IMR-90 (cell line): ENCODE data around the gene SAPCD1. TPM values are rescaled to one million over a fixed set of nuclear protein-coding genes. Genes with fewer than 3 reads are reported as not detected.
A peak's percentile ranks its signal among the peaks of the same experiment; 100 is the strongest.

Experiments used
- ATAC-seq: fragments of 200-7000 bp; cut with Tn5 transposase; 2 replicates; pipeline ENCODE4 v1.9.1; 2020; ENCODE audit warnings: low read depth, mild to moderate bottlenecking, moderate library complexity
- BruUV-seq: library from RNA; stranded (reverse); fragments of 400-500 nt; replicated peaks from 2 replicates; lab custom pipeline; 2021; lab: Mats Ljungman, UMichigan
- CTCF ChIA-PET: fragments of 300-600 bp; formaldehyde crosslinking; extraction: SDS; loops from one replicate; lab custom pipeline; 2021; ENCODE audit warnings: antibody characterized with exemption; lab: Yijun Ruan, JAX
- POLR2A ChIA-PET: fragments of 300-600 bp; sonication (Branson Sonifier 250); formaldehyde crosslinking; loops from one replicate; lab custom pipeline; 2022; ENCODE audit warnings: antibody characterized with exemption; ENCODE audit not compliant: unreplicated experiment; lab: Charles Lee
- DNase-seq: peaks from one replicate; pipeline ENCODE4 v3.0.0; 2013
- H2AFZ ChIP-seq: replicated peaks from 2 replicates; pipeline ENCODE3; 2013; ENCODE audit warnings: low read length, mild to moderate bottlenecking; ENCODE audit not compliant: poor library complexity
- H2AK5ac ChIP-seq: 2 replicates; pipeline ENCODE4 v1.6.1; 2013; ENCODE audit warnings: low read depth, low read length, inconsistent platforms
- H2AK9ac ChIP-seq: replicated peaks from 2 replicates; pipeline ENCODE3; 2013; ENCODE audit warnings: mild to moderate bottlenecking, low read depth, low read length, moderate library complexity; ENCODE audit not compliant: poor library complexity
- H2BK120ac ChIP-seq: 2 replicates; pipeline ENCODE4 v1.6.1; 2013; ENCODE audit warnings: low read depth, low read length, inconsistent platforms
- H2BK15ac ChIP-seq: 3 replicates; pipeline ENCODE4 v1.6.1; 2013; ENCODE audit warnings: low read depth, low read length, inconsistent platforms
- H2BK20ac ChIP-seq: 2 replicates; pipeline ENCODE4 v1.6.1; 2013; ENCODE audit warnings: low read depth, mild to moderate bottlenecking, inconsistent platforms, low read length, moderate library complexity
- H2BK5ac ChIP-seq: 2 replicates; pipeline ENCODE4 v1.6.1; 2013; ENCODE audit warnings: mild to moderate bottlenecking, low read depth, low read length, inconsistent platforms; ENCODE audit not compliant: poor library complexity, severe bottlenecking
- H3K14ac ChIP-seq: replicated peaks from 2 replicates; pipeline ENCODE4 v1.6.1; 2013; ENCODE audit warnings: low read depth, low read length, inconsistent platforms
- H3K18ac ChIP-seq: 2 replicates; pipeline ENCODE4 v1.6.1; 2013; ENCODE audit warnings: low read depth, low read length, control low read depth
- H3K23ac ChIP-seq: 2 replicates; pipeline ENCODE4 v1.6.1; 2013; ENCODE audit warnings: low read depth, low read length, inconsistent platforms
- H3K27ac ChIP-seq: 2 replicates; pipeline ENCODE4 v1.5.1; 2013; ENCODE audit warnings: mild to moderate bottlenecking, control low read depth, low read length; ENCODE audit not compliant: insufficient read depth
- H3K27me3 ChIP-seq: 2 replicates; pipeline ENCODE4 v1.6.1; 2013; ENCODE audit warnings: low read length; ENCODE audit not compliant: control insufficient read depth, insufficient read depth
- H3K36me3 ChIP-seq: 2 replicates; pipeline ENCODE4 v1.6.1; 2013; ENCODE audit warnings: low read length, mixed read lengths; ENCODE audit not compliant: control insufficient read depth, insufficient read depth
- H3K4ac ChIP-seq: 2 replicates; pipeline ENCODE4 v1.6.1; 2013; ENCODE audit warnings: low read depth, low read length, inconsistent platforms
- H3K4me1 ChIP-seq: 2 replicates; pipeline ENCODE4 v1.6.1; 2013; ENCODE audit warnings: low read length, mixed read lengths; ENCODE audit not compliant: control insufficient read depth, insufficient read depth
- H3K4me2 ChIP-seq: 2 replicates; pipeline ENCODE4 v1.6.1; 2013; ENCODE audit warnings: low read depth, mild to moderate bottlenecking, control low read depth, low read length, moderate library complexity
- H3K4me3 ChIP-seq: 2 replicates; pipeline ENCODE4 v1.5.1; 2013; ENCODE audit warnings: low read depth, mild to moderate bottlenecking, control low read depth, low read length, moderate library complexity; ENCODE audit not compliant: insufficient read depth
- H3K56ac ChIP-seq: 2 replicates; pipeline ENCODE4 v1.6.1; 2013; ENCODE audit warnings: low read length, inconsistent platforms; ENCODE audit not compliant: insufficient read depth; ENCODE audit errors: extremely low read depth
- H3K79me1 ChIP-seq, 2 experiments: 2 replicates each; pipeline ENCODE4 v1.6.1; 2013; ENCODE audit warnings: low read length in 2 of 2, inconsistent platforms in 1 of 2, low read depth in 1 of 2
- H3K9ac ChIP-seq: 2 replicates; pipeline ENCODE4 v1.6.1; 2013; ENCODE audit warnings: low read depth, low read length, control low read depth
- H3K9me1 ChIP-seq: 2 replicates; pipeline ENCODE4 v1.6.1; 2013; ENCODE audit warnings: low read length, inconsistent platforms; ENCODE audit not compliant: insufficient read depth
- H3K9me3 ChIP-seq: 2 replicates; pipeline ENCODE4 v1.6.1; 2013; ENCODE audit warnings: low read length; ENCODE audit not compliant: control insufficient read depth, insufficient read depth
- H4K20me1 ChIP-seq: 2 replicates; pipeline ENCODE4 v1.6.1; 2013; ENCODE audit warnings: low read length, inconsistent platforms; ENCODE audit not compliant: insufficient read depth
- H4K5ac ChIP-seq: 2 replicates; pipeline ENCODE4 v1.6.1; 2013; ENCODE audit warnings: mild to moderate bottlenecking, low read depth, low read length, control low read depth
- H4K8ac ChIP-seq, 2 experiments: 2 replicates each; pipeline ENCODE4 v1.6.1; 2013; ENCODE audit warnings: low read depth in 2 of 2, low read length in 2 of 2, control low read depth in 1 of 2, inconsistent platforms in 1 of 2
- H4K91ac ChIP-seq: 2 replicates; pipeline ENCODE4 v1.6.1; 2013; ENCODE audit warnings: low read depth, low read length, inconsistent platforms; ENCODE audit not compliant: insufficient read depth
- CEBPB ChIP-seq: IDR thresholded peaks from 2 replicates; pipeline ENCODE4 v1.6.1; 2012; ENCODE audit warnings: low read depth, low read length, improper control_type of control experiment
- CHD1 ChIP-seq: IDR thresholded peaks from 2 replicates; pipeline ENCODE4 v1.6.1; 2012; ENCODE audit warnings: low read depth, low read length, improper control_type of control experiment
- CTCF ChIP-seq: conservative IDR thresholded peaks from 2 replicates; pipeline ENCODE4 v1.5.1; 2012; ENCODE audit warnings: mild to moderate bottlenecking, low read depth, low read length, improper control_type of control experiment
- FOS ChIP-seq: fragments of 150-350 bp; IDR thresholded peaks from 2 replicates; pipeline ENCODE4 v1.6.1; 2016; ENCODE audit warnings: low read depth, low read length
- MXI1 ChIP-seq: IDR thresholded peaks from 2 replicates; pipeline ENCODE4 v1.6.1; 2012; ENCODE audit warnings: low read depth, mild to moderate bottlenecking, low read length, moderate library complexity, borderline replicate concordance
- NFE2L2 ChIP-seq: fragments of 150-350 bp; IDR thresholded peaks from 2 replicates; pipeline ENCODE4 v1.6.1; 2016; ENCODE audit warnings: low read depth, mild to moderate bottlenecking, low read length
- RAD21 ChIP-seq: IDR thresholded peaks from 2 replicates; pipeline ENCODE4 v1.6.1; 2012; ENCODE audit warnings: low read length, improper control_type of control experiment
- RFX5 ChIP-seq: IDR thresholded peaks from 2 replicates; pipeline ENCODE4 v1.8.0; 2012; ENCODE audit warnings: low read depth, mild to moderate bottlenecking, low read length, moderate library complexity
- SMC3 ChIP-seq: fragments of 150-350 bp; IDR thresholded peaks from 2 replicates; pipeline ENCODE4 v1.6.1; 2016; ENCODE audit warnings: low read depth, mild to moderate bottlenecking, antibody characterized with exemption, low read length, moderate library complexity
- WGBS, 2 experiments: methylation state at CpG; one replicate each; pipeline versions ENCODE4 v1.1.5 to v1.1.7; 2013; ENCODE audit warnings: missing lambda C conversion rate in 2 of 2; ENCODE audit not compliant: insufficient read length in 1 of 2; ENCODE audit errors: extremely low coverage in 2 of 2; 5-methylcytosine and 5-hydroxymethylcytosine counted together
- dilution Hi-C: fragments of 300-500 bp; cut with HindIII; formaldehyde crosslinking; loops from one replicate; pipeline ENCODE4 v1.14.3; 2018; ENCODE audit warnings: low sequenced_read_pairs; ENCODE audit not compliant: unreplicated experiment
- in situ Hi-C: fragments of 300-500 bp; cut with MboI; formaldehyde crosslinking; loops from 3 replicates; pipeline ENCODE4 v1.14.3; 2019; ENCODE audit warnings: low sequenced_read_pairs, inconsistent platforms, mixed read lengths
- intact Hi-C: fragments of 100-400 bp; cut with micrococcal nuclease; formaldehyde crosslinking; loops from 2 replicates; pipeline ENCODE4 v1.10.0; 2022
- polyA plus RNA-seq, 3 experiments: library from polyadenylated mRNA; depleted of rRNA; stranded (reverse); fragments of >200 nt; gene quantifications; 2 replicates each; pipeline ENCODE4 v1.2.3, GENCODE V29; 2012; ENCODE audit warnings: low replicate concordance in 1 of 3
- total RNA-seq: library from RNA; depleted of rRNA; stranded (reverse); fragments of >200 nt; gene quantifications from 2 replicates; pipeline ENCODE4 v1.2.3, GENCODE V29; 2012

Gene SAPCD1
- total and polyA plus RNA-seq, 2 of the 4 experiments (the other 2 are of a cell fraction) = 2.3 TPM; not detected in 1

DNA sequence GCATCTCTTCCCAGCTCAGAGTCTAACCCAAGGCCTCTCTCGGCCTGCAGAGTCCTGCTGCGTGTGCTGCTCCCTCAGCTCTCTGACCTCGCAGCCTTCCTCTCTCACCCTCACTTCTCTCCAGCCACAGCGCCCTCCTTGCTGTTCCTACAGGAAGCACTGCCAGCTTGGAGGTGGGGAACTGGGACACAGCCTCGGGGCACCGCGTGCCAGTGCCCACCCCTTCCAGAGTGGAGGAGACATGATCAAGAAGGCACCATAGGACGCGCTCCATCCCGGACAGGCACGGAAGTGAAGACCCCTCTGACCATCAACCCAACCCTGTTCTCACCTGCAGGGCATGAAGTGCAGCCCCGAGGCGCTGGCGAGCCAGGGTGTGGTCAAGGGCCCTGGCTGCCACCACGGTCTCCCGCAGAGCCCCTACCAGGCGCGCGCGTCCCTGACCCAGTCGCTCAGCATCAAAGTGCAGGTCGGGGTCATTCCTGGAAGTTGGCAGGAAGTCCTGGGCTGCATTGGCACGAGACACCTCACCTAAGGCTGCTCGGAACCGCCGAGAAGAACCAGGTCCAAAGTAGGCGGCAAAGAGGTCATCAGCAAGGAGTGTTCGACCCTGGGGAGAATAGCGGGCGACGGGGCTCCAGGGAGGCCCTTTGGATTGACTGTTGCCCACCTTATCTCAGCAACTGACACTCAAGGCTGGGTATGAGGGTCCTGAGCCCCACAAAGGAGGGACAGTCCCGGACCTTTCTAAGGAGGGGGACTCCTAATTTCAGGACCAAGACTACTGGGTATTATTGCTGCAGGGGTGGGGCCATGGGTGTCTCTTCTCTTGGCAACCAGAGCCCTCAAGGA, 13.4 kb downstream of the SAPCD1 start (continued):
- TF ChIP-seq SMC3 = no peak
- TF ChIP-seq RAD21 = no peak

DNA sequence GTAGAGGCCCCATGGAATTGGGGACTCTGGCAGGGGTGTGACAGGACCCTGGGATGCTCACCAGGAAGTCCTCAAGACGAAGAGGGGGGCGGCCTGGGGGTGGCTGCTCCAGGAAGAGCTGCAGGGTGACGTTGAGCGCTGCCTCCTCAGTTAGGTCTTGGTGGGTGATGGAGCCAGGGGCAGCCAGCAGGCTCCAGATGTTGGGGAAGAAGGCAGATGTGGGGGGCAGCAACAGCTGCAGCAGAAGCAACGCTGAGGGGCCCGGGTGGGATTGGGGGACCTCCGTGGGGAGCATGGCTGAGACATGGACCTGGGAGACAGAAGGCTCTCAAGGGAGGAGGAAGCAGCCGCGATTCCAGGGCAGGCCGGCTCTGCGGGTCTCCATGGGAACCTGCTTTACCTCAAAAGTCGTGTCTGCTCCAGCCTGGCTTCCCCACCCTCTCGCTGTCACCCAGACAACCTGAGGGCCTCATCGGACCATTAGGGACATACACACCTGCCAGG, 14.1 kb downstream of the SAPCD1 start:
- DNase-seq (no peak), ATAC-seq (0 out of 2 replicates have a peak, but pooled peaks have one; percentile 6)
- Histone ChIP-seq H3K79me1 (0 out of 4 replicates have a peak, but pooled peaks cover 0 to 2% of the 10 kb centered on the region in 2 experiments), H2BK20ac (no peak overlapping the region), H4K8ac (peak overlapping the region in 1 of 2 experiments; percentile 75; a peak in 1 of 4 replicates), H3K18ac (no peak overlapping the region), H3K4me2 (no peak overlapping the region), H3K56ac (no peak overlapping the region), H3K4me1 (peaks cover 10% of the 10 kb centered on the region), H4K5ac (no peak overlapping the region), H2BK15ac (no peak overlapping the region), H3K27ac (no peak overlapping the region), H3K27me3 (no peaks in the 10 kb centered on the region), H3K23ac (no peak overlapping the region), H2AFZ (peak overlapping the region; percentile 83), H2AK9ac (peak overlapping the region; percentile 96), H3K9me1 (0 out of 2 replicates have a peak, but pooled peaks cover 8% of the 10 kb centered on the region), H3K14ac (0 out of 2 replicates have a peak overlapping the region, but pooled peaks have one; percentile 59), H3K4me3 (no peak overlapping the region), H2AK5ac (peak overlapping the region; percentile 43), H2BK120ac (no peak overlapping the region), H2BK5ac (no peak overlapping the region), H4K91ac (no peak overlapping the region; the same call in 1 of the 2 replicates), H3K4ac (peak overlapping the region; percentile 73), H4K20me1 (no peaks in the 10 kb centered on the region), H3K36me3 (peaks cover 34% of the 10 kb centered on the region), H3K9me3 (no peaks in the 10 kb centered on the region), H3K9ac (no peak overlapping the region)
- no TSS peak for BruUV-seq
- ChIA-PET CTCF (no interaction called here), POLR2A (no interaction called here)
- TF ChIP-seq NFE2L2 = no peak
- TF ChIP-seq RAD21 = no peak
- no peak for TF ChIP-seq CHD1
- no peak for TF ChIP-seq CTCF
- no peak for TF ChIP-seq FOS
- no peak for TF ChIP-seq RFX5
- TF ChIP-seq MXI1 = no peak
- TF ChIP-seq CEBPB = no peak
- dilution Hi-C loops (no loop called here), intact Hi-C loops (no loop called here), in situ Hi-C loops (no loop called here)
- WGBS, 2 experiments = 68% methylated on average over 9 of the region's 14 CpGs; no CpG with 5 or more reads in 1 of the 2 experiments
